ENCODE results near the gene AZGP1. TPM values are rescaled to one million over a fixed set of nuclear protein-coding genes. Genes with fewer than 3 reads are reported as not detected.

AZGP1 gene
- total RNA-seq: not detected in 3 replicates
- long read RNA-seq: 0 reads

DNA sequence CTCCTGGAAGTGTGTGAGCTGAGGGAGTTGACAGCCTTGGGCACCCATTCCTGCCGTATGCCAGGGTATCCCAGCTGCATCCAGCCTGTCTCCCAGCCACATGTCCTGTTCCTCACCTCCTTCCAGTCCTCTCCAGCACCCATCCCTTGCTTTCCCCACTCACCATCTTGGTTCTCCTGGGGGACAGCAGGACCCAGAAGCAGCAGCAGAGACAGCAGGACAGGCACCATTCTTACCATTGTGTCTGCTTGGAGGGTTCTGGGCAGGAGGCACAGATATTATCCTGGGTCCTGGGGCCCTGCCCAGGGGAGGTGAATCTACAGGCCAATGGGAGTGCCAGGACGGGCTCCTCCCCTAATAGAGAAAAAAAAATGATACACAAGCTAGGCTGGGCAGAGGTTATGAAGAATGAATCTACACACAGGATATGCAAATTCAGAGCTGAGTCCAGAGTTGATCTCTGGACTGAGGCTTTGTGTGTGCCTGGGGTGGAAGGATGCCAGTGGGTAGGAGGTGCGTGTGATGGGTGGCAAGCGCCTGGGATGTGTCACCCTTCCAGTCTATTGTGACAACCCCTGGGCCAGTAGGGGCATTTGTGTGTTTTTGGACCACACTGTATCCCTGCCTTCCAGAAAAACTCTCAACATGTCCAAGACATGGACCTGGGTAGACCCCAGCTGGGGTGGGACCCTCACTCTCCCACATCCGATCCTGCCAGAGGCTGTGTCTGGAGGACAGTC, at the start of gene AZGP1:
Gene AZGP1, minus strand, starts transcription at position 250 of the 740 bp plus-strand sequence. Its CDS starts 11 bp downstream, at position 239.
- Mint-ChIP-seq H3K9me3 (ENCODE audit: low read depth) (peaks cover 6% of the 10 kb centered on the region), H3K27ac (ENCODE audit: unreplicated experiment) (no peak within 1 kb of the TSS), H3K36me3 (ENCODE audit: low read depth) (no peaks in the 10 kb centered on the region), H3K27me3 (ENCODE audit: low read depth) (peaks cover 21% of the 10 kb centered on the region), H3K4me3 (ENCODE audit: unreplicated experiment) (no peak within 1 kb of the TSS), H3K4me1 (ENCODE audit: low read depth) (no peaks in the 10 kb centered on the region)
- TF ChIP-seq CTCF (IDR thresholded peaks at IDR 0.05): no peak
- no peak for DNase-seq (ENCODE audit: low spot score)

GRCh38 chr7:100024020-100024619, 48.3 kb upstream of the AZGP1 start:
- Mint-ChIP-seq H3K27me3 (ENCODE audit: low read depth) (no peaks in the 10 kb centered on the region), H3K4me1 (ENCODE audit: low read depth) (peaks cover 5% of the 10 kb centered on the region), H3K9me3 (ENCODE audit: low read depth) (no peaks in the 10 kb centered on the region), H3K36me3 (ENCODE audit: low read depth) (peaks cover 20% of the 10 kb centered on the region), H3K27ac (ENCODE audit: unreplicated experiment) (no peak overlapping the region), H3K4me3 (ENCODE audit: unreplicated experiment) (no peak overlapping the region)
- no peak for TF ChIP-seq CTCF (IDR thresholded peaks at IDR 0.05)
- DNase-seq (ENCODE audit: low spot score): no peak

DNA sequence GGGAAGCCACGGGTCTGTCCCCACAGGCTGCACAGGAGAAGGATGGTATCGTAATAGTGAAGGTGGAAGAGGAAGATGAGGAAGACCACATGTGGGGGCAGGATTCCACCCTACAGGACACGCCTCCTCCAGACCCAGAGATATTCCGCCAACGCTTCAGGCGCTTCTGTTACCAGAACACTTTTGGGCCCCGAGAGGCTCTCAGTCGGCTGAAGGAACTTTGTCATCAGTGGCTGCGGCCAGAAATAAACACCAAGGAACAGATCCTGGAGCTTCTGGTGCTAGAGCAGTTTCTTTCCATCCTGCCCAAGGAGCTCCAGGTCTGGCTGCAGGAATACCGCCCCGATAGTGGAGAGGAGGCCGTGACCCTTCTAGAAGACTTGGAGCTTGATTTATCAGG, 47.7 kb upstream of the AZGP1 start:
- peaks cover 19% of the 10 kb centered on the region for H3K36me3 Mint-ChIP-seq (ENCODE audit: low read depth)
- H3K9me3 Mint-ChIP-seq (ENCODE audit: low read depth): no peaks in the 10 kb centered on the region
- TF ChIP-seq CTCF (IDR thresholded peaks at IDR 0.05): no peak
- peaks cover 5% of the 10 kb centered on the region for H3K4me1 Mint-ChIP-seq (ENCODE audit: low read depth)
- no peak overlapping the region for H3K27ac Mint-ChIP-seq (ENCODE audit: unreplicated experiment)
- no peaks in the 10 kb centered on the region for H3K27me3 Mint-ChIP-seq (ENCODE audit: low read depth)
- H3K4me3 Mint-ChIP-seq (ENCODE audit: unreplicated experiment): no peak overlapping the region
- DNase-seq (ENCODE audit: low spot score): no peak

GRCh38 chr7:100022621-100023020, 46.8 kb upstream of the AZGP1 start:
- H3K36me3 Mint-ChIP-seq (ENCODE audit: low read depth): peaks cover 17% of the 10 kb centered on the region
- no peak overlapping the region for H3K27ac Mint-ChIP-seq (ENCODE audit: unreplicated experiment)
- H3K4me3 Mint-ChIP-seq (ENCODE audit: unreplicated experiment): no peak overlapping the region

More at GRCh38 chr7:100022621-100023020, 46.8 kb upstream of the AZGP1 start:
- TF ChIP-seq CTCF (IDR thresholded peaks at IDR 0.05): no peak
- H3K9me3 Mint-ChIP-seq (ENCODE audit: low read depth): no peaks in the 10 kb centered on the region
- H3K4me1 Mint-ChIP-seq (ENCODE audit: low read depth): peaks cover 10% of the 10 kb centered on the region
- H3K27me3 Mint-ChIP-seq (ENCODE audit: low read depth): no peaks in the 10 kb centered on the region
- DNase-seq (ENCODE audit: low spot score): no peak

All from chondrocyte (in vitro differentiated cells).